ENCODE measurements around the gene SYT9.

DNA sequence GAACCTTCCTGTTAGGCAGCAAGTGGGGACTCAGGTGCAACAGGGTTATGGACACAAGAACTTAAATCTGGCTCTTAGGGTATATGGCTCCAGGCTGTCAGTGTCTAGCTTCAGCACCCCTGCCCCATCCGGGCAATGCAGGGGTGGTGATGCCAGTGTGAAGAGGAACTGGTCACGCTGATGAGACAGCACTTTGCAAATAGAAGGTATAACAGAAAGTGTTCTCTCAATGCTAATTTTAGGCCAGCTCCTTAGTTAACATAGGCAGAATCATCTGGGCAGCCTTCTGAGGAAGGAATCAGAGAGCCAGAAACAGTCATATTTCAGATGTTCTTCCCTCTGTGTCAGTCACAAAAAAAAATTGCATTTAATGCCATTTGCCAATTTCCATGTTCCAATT is 41.2 kb downstream of the SYT9 start:
- TF ChIP-seq, protein P1, sequence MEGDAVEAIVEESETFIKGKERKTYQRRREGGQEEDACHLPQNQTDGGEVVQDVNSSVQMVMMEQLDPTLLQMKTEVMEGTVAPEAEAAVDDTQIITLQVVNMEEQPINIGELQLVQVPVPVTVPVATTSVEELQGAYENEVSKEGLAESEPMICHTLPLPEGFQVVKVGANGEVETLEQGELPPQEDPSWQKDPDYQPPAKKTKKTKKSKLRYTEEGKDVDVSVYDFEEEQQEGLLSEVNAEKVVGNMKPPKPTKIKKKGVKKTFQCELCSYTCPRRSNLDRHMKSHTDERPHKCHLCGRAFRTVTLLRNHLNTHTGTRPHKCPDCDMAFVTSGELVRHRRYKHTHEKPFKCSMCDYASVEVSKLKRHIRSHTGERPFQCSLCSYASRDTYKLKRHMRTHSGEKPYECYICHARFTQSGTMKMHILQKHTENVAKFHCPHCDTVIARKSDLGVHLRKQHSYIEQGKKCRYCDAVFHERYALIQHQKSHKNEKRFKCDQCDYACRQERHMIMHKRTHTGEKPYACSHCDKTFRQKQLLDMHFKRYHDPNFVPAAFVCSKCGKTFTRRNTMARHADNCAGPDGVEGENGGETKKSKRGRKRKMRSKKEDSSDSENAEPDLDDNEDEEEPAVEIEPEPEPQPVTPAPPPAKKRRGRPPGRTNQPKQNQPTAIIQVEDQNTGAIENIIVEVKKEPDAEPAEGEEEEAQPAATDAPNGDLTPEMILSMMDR (IDR thresholded peaks at IDR 0.05), result no peak
- no peak for TF ChIP-seq POLR2AphosphoS5 (IDR thresholded peaks at IDR 0.05)
- TF ChIP-seq EP300 (IDR thresholded peaks at IDR 0.05), result no peak
- TF ChIP-seq POLR2A (IDR thresholded peaks at IDR 0.05), result no peak

Data from stomach (tissue), 4 donors.